Esophagus (tissue), 2 donors: ENCODE results near the gene PTPRU. TPM values are rescaled to one million over a fixed set of nuclear protein-coding genes. Genes with fewer than 3 reads are reported as not detected.

Source experiments
- H3K27ac ChIP-seq, 2 donors: one replicate each; pipeline ENCODE4 v1.5.1; 2013; ENCODE audit warnings: low read depth in 2 of 2, mild to moderate bottlenecking in 2 of 2, inconsistent platforms in 1 of 2, low read length in 1 of 2, moderate library complexity in 1 of 2
- H3K27me3 ChIP-seq, 2 donors: one replicate each; pipeline ENCODE4 v1.6.1; 2013; ENCODE audit warnings: low read length in 2 of 2, control low read depth in 1 of 2, mild to moderate bottlenecking in 1 of 2; ENCODE audit not compliant: insufficient read depth in 2 of 2, control insufficient read depth in 1 of 2
- H3K36me3 ChIP-seq, 2 donors: one replicate each; pipeline ENCODE4 v1.6.1; 2013; ENCODE audit warnings: low read length in 1 of 2; ENCODE audit not compliant: control insufficient read depth in 2 of 2, insufficient read depth in 2 of 2
- H3K4me1 ChIP-seq, 2 donors: one replicate each; pipeline ENCODE4 v1.6.1; 2013; ENCODE audit warnings: low read length in 1 of 2; ENCODE audit not compliant: control insufficient read depth in 2 of 2, insufficient read depth in 2 of 2
- H3K4me3 ChIP-seq, 2 donors: one replicate each; pipeline ENCODE4 v1.5.1; 2013; ENCODE audit warnings: low read length in 2 of 2, mild to moderate bottlenecking in 2 of 2, low read depth in 1 of 2, moderate library complexity in 1 of 2
- H3K9me3 ChIP-seq, 2 donors: one replicate each; pipeline ENCODE4 v1.6.1; 2013; ENCODE audit warnings: mild to moderate bottlenecking in 2 of 2, low read depth in 1 of 2, low read length in 1 of 2, moderate library complexity in 1 of 2; ENCODE audit not compliant: control insufficient read depth in 2 of 2, insufficient read depth in 1 of 2
- WGBS, 2 donors: extraction: QIAGEN DNeasy Blood & Tissue Kit; methylation state at CpG; one replicate each; pipeline ENCODE4 v1.1.7; 2013; 5-methylcytosine and 5-hydroxymethylcytosine counted together
- polyA plus RNA-seq, 2 donors: library from polyadenylated mRNA; stranded (reverse); fragments of 200-250 nt; gene quantifications; one replicate each; pipeline ENCODE4 v1.2.3, GENCODE V29; 2013
- donor health status: healthy with polysubstance abuse.
- donor health status: Bipolar disorder and iron deficiency.

PTPRU gene
- polyA plus RNA-seq, 2 donors = 3.7 to 4.0 TPM

DNA sequence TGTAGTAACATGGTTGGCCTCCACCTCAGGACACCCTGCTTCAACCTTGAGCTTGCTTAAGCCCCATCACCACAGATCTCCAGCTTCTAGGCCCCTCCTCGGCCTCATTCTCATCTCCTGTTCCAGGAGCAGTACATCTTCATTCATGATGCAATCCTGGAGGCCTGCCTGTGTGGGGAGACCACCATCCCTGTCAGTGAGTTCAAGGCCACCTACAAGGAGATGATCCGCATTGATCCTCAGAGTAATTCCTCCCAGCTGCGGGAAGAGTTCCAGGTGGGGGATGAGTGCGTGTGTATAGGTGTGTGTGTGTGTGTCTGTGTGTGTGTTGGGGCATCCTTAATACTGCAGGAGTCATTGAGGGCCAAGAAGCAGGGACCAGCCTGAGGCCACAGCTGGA is 79.6 kb downstream of the PTPRU start:
- H3K9me3 ChIP-seq = no peaks in the 10 kb centered on the region
- peaks cover 3 to 4% of the 10 kb centered on the region in 2 donors for H3K4me1 ChIP-seq
- no peak overlapping the region for H3K4me3 ChIP-seq
- no peaks in the 10 kb centered on the region for H3K36me3 ChIP-seq
- no peak overlapping the region for H3K27ac ChIP-seq
- WGBS, 2 donors = 89 to 92% methylated on average over 4 of the region's 4 CpGs
- H3K27me3 ChIP-seq = no peaks in the 10 kb centered on the region

- 87 to 89% methylated on average over 30 of the region's 30 CpGs for WGBS, 2 donors
These were observed 81.0 kb downstream of the PTPRU start for GRCh38 chr1:29317063-29317915.

GRCh38 chr1:29317916-29318530 is 81.7 kb downstream of the PTPRU start:
- Histone ChIP-seq H3K9me3 (no peaks in the 10 kb centered on the region), H3K27me3 (no peaks in the 10 kb centered on the region), H3K4me3 (no peak overlapping the region), H3K36me3 (no peaks in the 10 kb centered on the region), H3K27ac (no peak overlapping the region), H3K4me1 (peaks cover 3 to 4% of the 10 kb centered on the region in 2 donors)
- 81 to 82% methylated on average over 5 of the region's 5 CpGs for WGBS, 2 donors

More at GRCh38 chr1:29317063-29317915, 81.0 kb downstream of the PTPRU start:
- H3K4me1 ChIP-seq = peaks cover 3 to 4% of the 10 kb centered on the region in 2 donors
- H3K36me3 ChIP-seq = no peaks in the 10 kb centered on the region
- no peak overlapping the region for H3K4me3 ChIP-seq
- H3K27ac ChIP-seq = no peak overlapping the region
- H3K9me3 ChIP-seq = no peaks in the 10 kb centered on the region
- no peaks in the 10 kb centered on the region for H3K27me3 ChIP-seq

GRCh38 chr1:29318724-29319123 is 82.4 kb downstream of the PTPRU start:
- Histone ChIP-seq H3K9me3 (no peaks in the 10 kb centered on the region), H3K36me3 (no peaks in the 10 kb centered on the region), H3K27ac (no peak overlapping the region), H3K27me3 (no peaks in the 10 kb centered on the region), H3K4me1 (peaks cover 3 to 4% of the 10 kb centered on the region in 2 donors), H3K4me3 (no peak overlapping the region)
- WGBS, 2 donors = 88 to 89% methylated on average over 10 of the region's 10 CpGs

DNA sequence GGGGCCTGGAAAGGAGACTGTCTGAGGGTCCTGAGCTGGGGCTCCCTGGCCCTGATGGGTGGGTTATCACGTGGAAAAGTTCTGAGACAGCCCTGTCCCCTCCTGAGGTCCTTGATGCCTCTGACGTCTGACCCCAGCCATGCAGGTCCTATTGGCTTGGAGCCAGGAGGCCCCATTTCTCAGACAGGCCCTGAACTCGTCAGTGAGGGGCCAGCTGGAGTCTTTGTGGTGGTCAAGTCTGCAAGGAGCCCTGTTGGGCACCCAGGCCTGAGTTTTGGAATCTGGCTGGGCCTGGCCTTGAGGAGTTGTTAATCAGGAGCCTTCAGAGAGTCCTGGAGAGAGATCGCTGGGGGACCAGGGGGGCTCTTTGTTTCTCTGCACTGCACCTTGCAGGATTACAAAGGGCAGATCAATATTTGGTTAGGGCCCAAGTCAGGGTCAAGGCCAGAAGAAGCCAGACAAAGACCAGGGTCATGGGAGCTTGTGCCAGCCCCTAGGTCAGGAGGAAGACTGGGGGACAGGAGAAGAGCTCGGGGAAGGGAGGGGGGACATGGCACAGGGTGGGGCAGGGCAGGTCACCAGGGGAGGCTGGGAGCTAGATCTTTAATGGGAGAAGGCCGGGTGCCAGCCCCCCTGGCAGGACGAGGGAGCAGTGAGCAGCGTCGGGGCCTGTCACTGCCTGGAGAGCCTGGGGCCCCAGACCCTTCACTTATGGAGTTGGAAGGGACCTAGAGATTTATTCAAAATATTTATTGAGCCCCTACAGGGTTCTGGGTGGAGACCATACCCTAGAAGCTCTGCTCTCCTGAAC is 83.2 kb downstream of the PTPRU start:
- H3K9me3 ChIP-seq = no peaks in the 10 kb centered on the region
- H3K4me1 ChIP-seq = peaks cover 3 to 4% of the 10 kb centered on the region in 2 donors
- H3K27me3 ChIP-seq = no peaks in the 10 kb centered on the region
- 79% methylated on average over 9 of the region's 9 CpGs for WGBS, 2 donors
- H3K36me3 ChIP-seq = no peaks in the 10 kb centered on the region
- H3K27ac ChIP-seq = no peak overlapping the region
- H3K4me3 ChIP-seq = no peak overlapping the region

DNA sequence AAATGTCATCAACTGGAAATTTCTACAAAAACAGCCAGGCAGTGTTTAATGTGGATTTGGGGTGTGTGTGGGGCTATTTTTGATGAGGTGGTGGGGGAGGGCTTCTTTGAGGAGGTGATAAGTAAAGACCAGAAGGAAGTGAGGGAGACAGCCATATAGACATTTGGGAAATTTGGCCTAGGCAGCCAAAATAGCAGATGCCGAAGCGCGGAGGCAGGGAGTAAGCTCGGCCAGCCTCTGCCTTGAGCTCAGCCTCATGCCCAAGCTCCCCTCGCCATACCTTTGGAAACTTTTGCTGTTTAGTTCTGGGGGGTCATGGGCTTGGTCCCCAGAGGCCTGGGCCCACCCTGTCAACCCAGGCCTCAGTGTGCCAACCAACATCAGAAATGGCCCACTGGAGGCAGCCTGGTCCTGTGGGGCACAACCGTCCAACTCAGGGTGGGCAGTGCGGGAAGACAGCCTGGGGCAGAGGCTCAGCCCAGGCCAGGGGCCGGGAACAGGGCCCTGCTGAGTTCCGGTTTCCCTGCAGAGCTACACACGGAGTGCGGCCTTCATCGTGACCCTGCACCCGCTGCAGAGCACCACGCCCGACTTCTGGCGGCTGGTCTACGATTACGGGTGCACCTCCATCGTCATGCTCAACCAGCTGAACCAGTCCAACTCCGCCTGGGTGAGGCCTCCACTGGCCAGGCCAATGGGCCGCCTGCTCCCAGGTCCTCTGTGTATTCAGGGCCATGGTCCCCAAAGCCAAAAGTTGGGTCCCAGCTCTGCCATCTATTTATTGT is 84.0 kb downstream of the PTPRU start:
- H3K4me3 ChIP-seq = no peak overlapping the region
- peak overlapping the region in 1 of 2 donors; percentile 56 for H3K27ac ChIP-seq
- H3K36me3 ChIP-seq = no peaks in the 10 kb centered on the region
- 78 to 88% methylated on average over 21 of the region's 21 CpGs for WGBS, 2 donors
- H3K9me3 ChIP-seq = no peaks in the 10 kb centered on the region
- H3K27me3 ChIP-seq = no peaks in the 10 kb centered on the region
- H3K4me1 ChIP-seq = peaks cover 3 to 4% of the 10 kb centered on the region in 2 donors

GRCh38 chr1:29321176-29321575 is 84.9 kb downstream of the PTPRU start:
- no peaks in the 10 kb centered on the region for H3K36me3 ChIP-seq
- WGBS, 2 donors = 78 to 86% methylated on average over 2 of the region's 2 CpGs

DNA sequence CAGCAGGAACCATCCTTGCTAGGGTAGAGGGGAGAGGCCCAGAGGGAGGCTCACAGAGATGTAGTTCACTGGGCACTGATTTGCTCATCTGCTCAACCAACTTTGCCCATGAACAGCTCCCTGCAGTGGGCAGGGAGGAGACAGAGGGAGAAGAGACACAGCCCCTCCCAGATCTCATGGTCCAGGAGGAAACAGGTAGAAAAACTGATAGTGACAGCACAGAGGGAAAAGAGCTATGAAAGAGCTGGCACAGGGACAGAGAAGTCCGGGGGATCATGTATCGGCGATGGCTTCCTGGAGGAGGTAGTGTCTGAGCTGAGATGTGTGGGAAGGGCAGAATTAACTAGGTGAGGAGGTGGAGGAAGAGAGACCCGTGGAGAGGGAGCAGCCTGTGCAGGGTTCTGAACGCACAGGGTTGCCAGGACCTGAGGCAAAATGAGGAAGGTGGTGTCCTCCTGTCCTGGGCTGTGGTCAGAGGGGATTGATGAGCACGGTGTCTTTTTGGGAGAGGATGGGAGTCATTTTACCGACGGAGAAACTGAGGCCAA is 85.9 kb downstream of the PTPRU start:
- 71 to 80% methylated on average over 8 of the region's 8 CpGs for WGBS, 2 donors
- Histone ChIP-seq H3K4me1 (peaks cover 3 to 4% of the 10 kb centered on the region in 2 donors), H3K36me3 (no peaks in the 10 kb centered on the region), H3K27ac (no peak overlapping the region), H3K4me3 (no peak overlapping the region), H3K9me3 (no peaks in the 10 kb centered on the region), H3K27me3 (no peaks in the 10 kb centered on the region)

More at GRCh38 chr1:29321176-29321575, 84.9 kb downstream of the PTPRU start:
- Histone ChIP-seq H3K4me3 (no peak overlapping the region), H3K27ac (no peak overlapping the region), H3K9me3 (no peaks in the 10 kb centered on the region), H3K4me1 (peaks cover 3 to 4% of the 10 kb centered on the region in 2 donors), H3K27me3 (no peaks in the 10 kb centered on the region)
